Measurements from ENCODE around the gene SETBP1.

Gene SETBP1

DNA sequence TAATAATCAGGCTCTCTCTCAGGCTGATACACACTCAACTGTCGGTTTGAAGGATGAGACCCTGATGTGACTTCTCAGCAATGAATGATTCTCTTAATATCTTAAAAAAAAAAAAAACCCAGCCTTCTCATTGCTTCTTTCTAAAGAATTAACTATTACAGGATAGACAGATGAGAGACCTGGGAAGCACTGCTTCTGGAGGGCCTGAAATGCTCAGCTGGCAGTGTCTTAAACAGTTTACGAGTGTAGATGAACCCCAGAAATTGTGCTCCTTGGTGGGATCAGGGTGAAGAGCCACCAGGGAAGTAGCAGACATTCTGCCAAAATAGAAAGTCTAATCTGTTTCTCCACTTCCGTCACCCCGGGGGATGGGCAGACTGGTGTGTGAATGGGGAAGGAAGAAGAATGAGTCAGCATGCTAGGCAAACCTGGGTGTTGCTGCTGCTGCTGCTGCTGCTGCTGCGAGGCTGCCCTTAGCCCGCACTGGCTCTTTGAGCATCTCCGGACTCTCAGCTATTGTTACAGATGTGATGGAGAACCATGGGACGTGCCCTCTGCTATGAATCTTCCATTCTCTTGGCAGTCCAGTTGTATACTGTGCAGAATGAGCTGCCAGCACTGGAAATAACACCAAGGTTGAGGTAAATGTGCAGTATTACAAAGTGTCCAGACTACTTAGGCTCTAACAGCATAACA lies 158.4 kb downstream of the SETBP1 start:
- TF ChIP-seq, protein P1, sequence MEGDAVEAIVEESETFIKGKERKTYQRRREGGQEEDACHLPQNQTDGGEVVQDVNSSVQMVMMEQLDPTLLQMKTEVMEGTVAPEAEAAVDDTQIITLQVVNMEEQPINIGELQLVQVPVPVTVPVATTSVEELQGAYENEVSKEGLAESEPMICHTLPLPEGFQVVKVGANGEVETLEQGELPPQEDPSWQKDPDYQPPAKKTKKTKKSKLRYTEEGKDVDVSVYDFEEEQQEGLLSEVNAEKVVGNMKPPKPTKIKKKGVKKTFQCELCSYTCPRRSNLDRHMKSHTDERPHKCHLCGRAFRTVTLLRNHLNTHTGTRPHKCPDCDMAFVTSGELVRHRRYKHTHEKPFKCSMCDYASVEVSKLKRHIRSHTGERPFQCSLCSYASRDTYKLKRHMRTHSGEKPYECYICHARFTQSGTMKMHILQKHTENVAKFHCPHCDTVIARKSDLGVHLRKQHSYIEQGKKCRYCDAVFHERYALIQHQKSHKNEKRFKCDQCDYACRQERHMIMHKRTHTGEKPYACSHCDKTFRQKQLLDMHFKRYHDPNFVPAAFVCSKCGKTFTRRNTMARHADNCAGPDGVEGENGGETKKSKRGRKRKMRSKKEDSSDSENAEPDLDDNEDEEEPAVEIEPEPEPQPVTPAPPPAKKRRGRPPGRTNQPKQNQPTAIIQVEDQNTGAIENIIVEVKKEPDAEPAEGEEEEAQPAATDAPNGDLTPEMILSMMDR (IDR thresholded peaks at IDR 0.05; ENCODE audit: insufficient read depth, low read length, poor library complexity, severe bottlenecking) = no peak
- no peaks in the 10 kb centered on the region for H3K36me3 ChIP-seq (ENCODE audit: control insufficient read depth, insufficient read depth, low read length)
- peak; percentile 50 for DNase-seq (ENCODE audit: extremely low read depth, insufficient read length)
- no peaks in the 10 kb centered on the region for H3K27me3 ChIP-seq (replicated peaks; ENCODE audit: control insufficient read depth, insufficient read depth, low read length)
- no peak overlapping the region for H3K4me3 ChIP-seq (replicated peaks; ENCODE audit: low read depth, low read length)

- no peaks in the 10 kb centered on the region for H3K36me3 ChIP-seq (ENCODE audit: control insufficient read depth, insufficient read depth, low read length)
- no peak for DNase-seq (ENCODE audit: extremely low read depth, insufficient read length)
- H3K4me3 ChIP-seq (replicated peaks; ENCODE audit: low read depth, low read length) = no peak overlapping the region
- H3K27me3 ChIP-seq (replicated peaks; ENCODE audit: control insufficient read depth, insufficient read depth, low read length) = no peaks in the 10 kb centered on the region
- TF ChIP-seq, protein P1 (IDR thresholded peaks at IDR 0.05; ENCODE audit: insufficient read depth, low read length, poor library complexity, severe bottlenecking) = no peak
These were observed 159.5 kb downstream of the SETBP1 start for GRCh38 chr18:44840058-44840790.

DNA sequence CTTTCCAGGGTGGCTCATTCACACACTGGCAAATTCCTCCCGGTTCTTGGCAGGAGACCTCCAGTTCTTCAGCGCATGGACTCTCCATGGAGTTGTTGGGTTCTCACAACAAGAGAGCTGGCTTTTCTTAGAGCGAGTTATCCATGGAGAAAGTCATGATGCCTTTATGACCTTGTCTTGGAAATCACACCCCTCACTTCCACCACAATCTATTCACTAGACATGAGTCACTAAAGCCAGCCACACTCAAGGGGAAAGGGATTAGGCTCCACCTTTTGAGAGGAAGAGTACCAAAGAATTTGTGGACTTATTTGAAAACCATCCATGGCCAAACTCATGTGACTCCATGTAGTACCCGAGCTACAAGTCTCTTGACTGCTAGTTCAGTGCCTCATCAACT lies 160.5 kb downstream of the SETBP1 start:
- no peak for DNase-seq (ENCODE audit: extremely low read depth, insufficient read length)
- TF ChIP-seq, protein P1 (IDR thresholded peaks at IDR 0.05; ENCODE audit: insufficient read depth, low read length, poor library complexity, severe bottlenecking) = no peak
- H3K36me3 ChIP-seq (ENCODE audit: control insufficient read depth, insufficient read depth, low read length) = no peaks in the 10 kb centered on the region
- H3K4me3 ChIP-seq (replicated peaks; ENCODE audit: low read depth, low read length) = no peak overlapping the region
- no peaks in the 10 kb centered on the region for H3K27me3 ChIP-seq (replicated peaks; ENCODE audit: control insufficient read depth, insufficient read depth, low read length)

- Histone ChIP-seq H3K36me3 (ENCODE audit: control insufficient read depth, insufficient read depth, low read length) (no peaks in the 10 kb centered on the region), H3K4me3 (replicated peaks; ENCODE audit: low read depth, low read length) (no peak overlapping the region), H3K27me3 (replicated peaks; ENCODE audit: control insufficient read depth, insufficient read depth, low read length) (no peaks in the 10 kb centered on the region)
- DNase-seq (ENCODE audit: extremely low read depth, insufficient read length) = no peak
- TF ChIP-seq, protein P1 (IDR thresholded peaks at IDR 0.05; ENCODE audit: insufficient read depth, low read length, poor library complexity, severe bottlenecking) = no peak
These were observed 161.3 kb downstream of the SETBP1 start for GRCh38 chr18:44841752-44842587.

- TF ChIP-seq, protein P1 (IDR thresholded peaks at IDR 0.05; ENCODE audit: insufficient read depth, low read length, poor library complexity, severe bottlenecking) = no peak
- no peak overlapping the region for H3K4me3 ChIP-seq (replicated peaks; ENCODE audit: low read depth, low read length)
- no peaks in the 10 kb centered on the region for H3K27me3 ChIP-seq (replicated peaks; ENCODE audit: control insufficient read depth, insufficient read depth, low read length)
- DNase-seq (ENCODE audit: extremely low read depth, insufficient read length) = no peak
- no peaks in the 10 kb centered on the region for H3K36me3 ChIP-seq (ENCODE audit: control insufficient read depth, insufficient read depth, low read length)
These were observed 162.1 kb downstream of the SETBP1 start for GRCh38 chr18:44842588-44843412.
